ENCODE results near the gene PIEZO1. TPM values are rescaled to one million over a fixed set of nuclear protein-coding genes. Genes with fewer than 3 reads are reported as not detected.

Gene PIEZO1
- total and polyA plus RNA-seq, 9 of the 15 experiments (the other 6 are each of a cell fraction or from before 2014, with no cell fraction given): 3.6 to 432 (median 131) TPM

- TF ChIP-seq BCLAF1 (IDR thresholded peaks at IDR 0.05; ENCODE audit: borderline replicate concordance in 1 of 2, control insufficient read depth in 1 of 2, low read depth in 2 of 2, low read length in 1 of 2) (no peak), ESRRA (IDR thresholded peaks at IDR 0.05; ENCODE audit: borderline replicate concordance, low read depth) (no peak), MXD1 (CRISPR knock-in tag; IDR thresholded peaks at IDR 0.05; ENCODE audit: borderline replicate concordance, poor library complexity, severe bottlenecking) (no peak), CHD2 (IDR thresholded peaks at IDR 0.05; ENCODE audit: low read depth, low read length) (no peak), ID3 (CRISPR knock-in tag; IDR thresholded peaks at IDR 0.05) (no peak), ID3 (tag; IDR thresholded peaks at IDR 0.05) (0 out of 2 replicates have a peak, but pooled peaks have one; percentile 18), ZBTB17 (CRISPR knock-in tag; IDR thresholded peaks at IDR 0.05) (no peak), TCF7L2 (IDR thresholded peaks at IDR 0.05; ENCODE audit: low read depth, low read length) (no peak), ZNF24 (IDR thresholded peaks at IDR 0.05) (no peak), HNRNPH1 (optimal IDR thresholded peaks at IDR 0.05; ENCODE audit: low read depth, low read length) (no peak), NUFIP1 (IDR thresholded peaks at IDR 0.05; ENCODE audit: partially characterized antibody) (no peak), ZNF121 (CRISPR knock-in tag; conservative IDR thresholded peaks at IDR 0.05) (no peak), ZNF511 (CRISPR knock-in tag; IDR thresholded peaks at IDR 0.05) (no peak), GABPB1 (CRISPR knock-in tag; IDR thresholded peaks at IDR 0.05) (no peak), ZNF76 (CRISPR knock-in tag; IDR thresholded peaks at IDR 0.05; ENCODE audit: borderline replicate concordance) (no peak)
Observed at GRCh38 chr16:88768071-88768783, 16.8 kb downstream of the PIEZO1 start (continued).
